MM.1S (cell line): ENCODE data around the gene JPH3.

Source experiments
- DNase-seq: peaks from one replicate; pipeline ENCODE4 v3.0.0-alpha.2; 2015
- H2AFZ ChIP-seq: fragments of 300-600 bp; sonication (generic); 2 replicates; pipeline ENCODE4 v1.6.0; 2016; ENCODE audit warnings: antibody characterized with exemption, low read length
- H3F3A ChIP-seq: fragments of 300-600 bp; sonication (generic); 2 replicates; pipeline ENCODE4 v1.6.1; 2016; ENCODE audit warnings: mild to moderate bottlenecking, antibody characterized with exemption, low read length, moderate library complexity, mixed read lengths; ENCODE audit not compliant: insufficient read depth
- H3K27ac ChIP-seq: fragments of 300-600 bp; sonication (generic); 2 replicates; pipeline ENCODE4 v1.5.1; 2016; ENCODE audit warnings: mild to moderate bottlenecking, low read length
- H3K27me3 ChIP-seq: fragments of 300-600 bp; sonication (generic); replicated peaks from 2 replicates; pipeline ENCODE4 v1.6.0; 2016; ENCODE audit warnings: low read length; ENCODE audit not compliant: insufficient read depth
- H3K36me3 ChIP-seq: fragments of 300-600 bp; sonication (generic); replicated peaks from 2 replicates; pipeline ENCODE4 v1.6.1; 2016; ENCODE audit warnings: mild to moderate bottlenecking, low read length, mixed read lengths; ENCODE audit not compliant: insufficient read depth
- H3K4me1 ChIP-seq: fragments of 300-600 bp; sonication (generic); 2 replicates; pipeline ENCODE4 v1.6.1; 2016; ENCODE audit warnings: low read length, mixed read lengths
- H3K4me2 ChIP-seq: fragments of 300-600 bp; sonication (generic); 2 replicates; pipeline ENCODE4 v1.6.0; 2016; ENCODE audit warnings: low read depth, low read length
- H3K4me3 ChIP-seq: fragments of 300-600 bp; sonication (generic); 2 replicates; pipeline ENCODE4 v1.5.1; 2016; ENCODE audit warnings: low read length, mixed read lengths
- H3K79me2 ChIP-seq: fragments of 300-600 bp; sonication (generic); 2 replicates; pipeline ENCODE4 v1.6.1; 2016; ENCODE audit warnings: mixed run types, low read length, mixed read lengths
- H3K9ac ChIP-seq: fragments of 300-600 bp; sonication (generic); 2 replicates; pipeline ENCODE4 v1.6.1; 2016; ENCODE audit warnings: low read length, mixed read lengths
- H3K9me2 ChIP-seq: fragments of 300-600 bp; sonication (generic); replicated peaks from 2 replicates; pipeline ENCODE4 v1.6.1; 2016; ENCODE audit warnings: mild to moderate bottlenecking, low read length, mixed read lengths; ENCODE audit not compliant: insufficient read depth
- H3K9me3 ChIP-seq: fragments of 300-600 bp; sonication (generic); replicated peaks from 2 replicates; pipeline ENCODE4 v1.6.1; 2016; ENCODE audit warnings: mild to moderate bottlenecking, low read length, mixed read lengths; ENCODE audit not compliant: insufficient read depth
- H4K20me1 ChIP-seq: fragments of 300-600 bp; sonication (generic); 2 replicates; pipeline ENCODE4 v1.6.1; 2016; ENCODE audit warnings: mild to moderate bottlenecking, low read length, moderate library complexity, mixed read lengths; ENCODE audit not compliant: insufficient read depth
- EZH2 ChIP-seq: fragments of 300-600 bp; sonication (generic); optimal IDR thresholded peaks from 2 replicates; pipeline ENCODE3; 2017; ENCODE audit warnings: low read depth, mild to moderate bottlenecking, antibody characterized with exemption, low read length, mixed read lengths
- EZH2phosphoT487 ChIP-seq: fragments of 300-600 bp; sonication (generic); IDR thresholded peaks from 2 replicates; pipeline ENCODE4 v1.6.1; 2018; ENCODE audit warnings: antibody characterized with exemption, low read length
- TF ChIP-seq, protein P1 (sequence below): fragments of 300-600 bp; sonication (generic); IDR thresholded peaks from 2 replicates; pipeline ENCODE4 v1.5.1; 2016; ENCODE audit warnings: antibody characterized with exemption, low read length, mixed read lengths

JPH3 gene

DNA sequence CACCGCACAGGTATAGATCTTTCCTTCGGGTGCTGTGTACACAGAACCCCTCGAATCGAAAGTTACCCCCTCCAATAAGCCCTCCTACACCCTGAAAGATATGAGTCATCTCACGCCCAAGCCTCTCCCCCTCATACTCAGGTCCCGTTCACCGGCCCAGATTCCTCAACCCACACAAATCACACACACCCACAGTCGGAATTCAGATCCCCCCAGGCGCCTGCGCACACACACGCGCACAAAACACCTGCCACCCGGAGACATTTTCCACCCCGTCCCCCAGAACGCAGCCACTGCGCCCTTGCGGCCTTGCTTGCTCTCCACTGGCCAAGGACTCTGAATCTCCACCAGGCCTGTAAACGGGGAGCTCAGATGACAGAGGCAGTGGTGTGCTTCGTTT is 4.9 kb downstream of the JPH3 start:
- Histone ChIP-seq H3K27me3 (peaks cover 43% of the 10 kb centered on the region), H3K9ac (no peak overlapping the region), H3K4me2 (no peak overlapping the region), H3K79me2 (no peaks in the 10 kb centered on the region), H3K9me2 (no peaks in the 10 kb centered on the region), H3K4me1 (no peaks in the 10 kb centered on the region), H3F3A (no peaks in the 10 kb centered on the region), H3K4me3 (no peak overlapping the region), H3K36me3 (no peaks in the 10 kb centered on the region), H3K9me3 (no peaks in the 10 kb centered on the region), H2AFZ (no peak overlapping the region), H3K27ac (no peak overlapping the region), H4K20me1 (no peaks in the 10 kb centered on the region)
- TF ChIP-seq, protein P1, sequence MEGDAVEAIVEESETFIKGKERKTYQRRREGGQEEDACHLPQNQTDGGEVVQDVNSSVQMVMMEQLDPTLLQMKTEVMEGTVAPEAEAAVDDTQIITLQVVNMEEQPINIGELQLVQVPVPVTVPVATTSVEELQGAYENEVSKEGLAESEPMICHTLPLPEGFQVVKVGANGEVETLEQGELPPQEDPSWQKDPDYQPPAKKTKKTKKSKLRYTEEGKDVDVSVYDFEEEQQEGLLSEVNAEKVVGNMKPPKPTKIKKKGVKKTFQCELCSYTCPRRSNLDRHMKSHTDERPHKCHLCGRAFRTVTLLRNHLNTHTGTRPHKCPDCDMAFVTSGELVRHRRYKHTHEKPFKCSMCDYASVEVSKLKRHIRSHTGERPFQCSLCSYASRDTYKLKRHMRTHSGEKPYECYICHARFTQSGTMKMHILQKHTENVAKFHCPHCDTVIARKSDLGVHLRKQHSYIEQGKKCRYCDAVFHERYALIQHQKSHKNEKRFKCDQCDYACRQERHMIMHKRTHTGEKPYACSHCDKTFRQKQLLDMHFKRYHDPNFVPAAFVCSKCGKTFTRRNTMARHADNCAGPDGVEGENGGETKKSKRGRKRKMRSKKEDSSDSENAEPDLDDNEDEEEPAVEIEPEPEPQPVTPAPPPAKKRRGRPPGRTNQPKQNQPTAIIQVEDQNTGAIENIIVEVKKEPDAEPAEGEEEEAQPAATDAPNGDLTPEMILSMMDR, result no peak
- TF ChIP-seq EZH2 (no peak), EZH2phosphoT487 (no peak)
- no peak for DNase-seq

DNA sequence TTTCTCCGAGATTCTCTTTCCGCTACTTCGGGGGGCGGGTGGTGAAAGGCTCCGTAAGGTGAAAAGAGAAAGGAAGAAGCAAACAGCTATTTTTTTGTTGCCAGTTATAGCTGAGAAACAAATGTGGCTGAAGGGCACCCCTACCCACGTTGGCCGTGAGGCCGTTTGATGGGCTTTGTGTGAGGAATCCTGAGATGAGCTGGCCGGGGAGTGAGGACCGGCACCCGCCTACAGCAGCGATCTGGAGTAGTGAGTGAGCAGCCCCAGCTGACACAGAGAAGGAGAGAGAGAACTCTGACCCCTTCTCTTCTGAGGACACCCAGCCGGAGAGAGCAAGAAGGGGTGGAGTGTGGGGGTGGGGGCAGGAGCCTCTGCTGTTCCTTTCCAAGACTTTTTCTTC is 5.6 kb downstream of the JPH3 start:
- H3K4me1 ChIP-seq, result no peaks in the 10 kb centered on the region
- no peaks in the 10 kb centered on the region for H4K20me1 ChIP-seq
- H3K9me3 ChIP-seq, result no peaks in the 10 kb centered on the region
- H3K4me3 ChIP-seq, result no peak overlapping the region
- DNase-seq, result no peak
- H3K27me3 ChIP-seq, result peaks cover 42% of the 10 kb centered on the region
- no peak overlapping the region for H3K9ac ChIP-seq
- no peaks in the 10 kb centered on the region for H3K9me2 ChIP-seq
- H2AFZ ChIP-seq, result no peak overlapping the region
- no peak overlapping the region for H3K4me2 ChIP-seq
- TF ChIP-seq EZH2, result no peak
- TF ChIP-seq, protein P1, result no peak
- TF ChIP-seq EZH2phosphoT487, result no peak
- H3K27ac ChIP-seq, result no peak overlapping the region
- no peaks in the 10 kb centered on the region for H3K36me3 ChIP-seq
- H3K79me2 ChIP-seq, result no peaks in the 10 kb centered on the region
- no peaks in the 10 kb centered on the region for H3F3A ChIP-seq

DNA sequence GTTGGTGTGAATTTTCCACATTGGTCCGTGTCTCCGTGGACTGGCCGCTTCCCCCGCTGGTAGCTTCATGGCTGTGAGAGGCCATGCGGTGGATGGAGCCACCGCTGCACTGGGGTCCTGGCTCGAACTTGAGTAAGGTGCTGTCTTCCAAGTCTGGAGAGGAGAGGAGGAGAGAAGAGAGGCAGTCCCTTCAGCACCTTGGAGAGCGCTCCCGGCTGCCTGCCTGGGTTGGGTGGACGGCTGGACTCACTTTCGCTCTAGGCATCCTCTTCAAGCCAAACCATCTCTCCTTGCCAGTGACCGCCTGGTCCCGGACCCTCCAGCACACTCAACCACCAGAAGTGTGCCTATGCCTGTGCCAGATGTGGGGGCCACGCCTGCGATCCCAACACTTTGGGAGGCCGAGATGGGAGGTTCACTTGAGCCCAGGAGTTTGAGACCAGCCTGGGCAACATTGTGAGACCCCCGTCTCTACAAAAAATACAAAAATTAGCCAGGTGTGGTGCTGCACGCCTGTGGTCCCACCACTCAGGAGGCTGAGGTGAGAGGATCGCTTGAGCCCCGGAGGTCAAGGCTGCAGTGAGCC is 6.2 kb downstream of the JPH3 start:
- H4K20me1 ChIP-seq, result no peaks in the 10 kb centered on the region
- peak; percentile 6 for DNase-seq
- no peaks in the 10 kb centered on the region for H3K79me2 ChIP-seq

More for the DNA sequence above, 6.2 kb downstream of the JPH3 start:
- H3F3A ChIP-seq, result no peaks in the 10 kb centered on the region
- H3K36me3 ChIP-seq, result no peaks in the 10 kb centered on the region
- H3K4me2 ChIP-seq, result no peak overlapping the region
- peaks cover 36% of the 10 kb centered on the region for H3K27me3 ChIP-seq
- H3K9me2 ChIP-seq, result no peaks in the 10 kb centered on the region
- H3K27ac ChIP-seq, result no peak overlapping the region
- H2AFZ ChIP-seq, result no peak overlapping the region
- TF ChIP-seq, protein P1, result no peak
- TF ChIP-seq EZH2 (no peak), EZH2phosphoT487 (no peak)
- no peak overlapping the region for H3K4me3 ChIP-seq
- H3K9ac ChIP-seq, result no peak overlapping the region
- no peaks in the 10 kb centered on the region for H3K9me3 ChIP-seq
- H3K4me1 ChIP-seq, result no peaks in the 10 kb centered on the region
